ENCODE data around the gene BLOC1S2. TPM values are rescaled to one million over a fixed set of nuclear protein-coding genes. Genes with fewer than 3 reads are reported as not detected.

The BLOC1S2 gene
- total RNA-seq, 1 experiment from 2014 or later, result 69.8 TPM

DNA sequence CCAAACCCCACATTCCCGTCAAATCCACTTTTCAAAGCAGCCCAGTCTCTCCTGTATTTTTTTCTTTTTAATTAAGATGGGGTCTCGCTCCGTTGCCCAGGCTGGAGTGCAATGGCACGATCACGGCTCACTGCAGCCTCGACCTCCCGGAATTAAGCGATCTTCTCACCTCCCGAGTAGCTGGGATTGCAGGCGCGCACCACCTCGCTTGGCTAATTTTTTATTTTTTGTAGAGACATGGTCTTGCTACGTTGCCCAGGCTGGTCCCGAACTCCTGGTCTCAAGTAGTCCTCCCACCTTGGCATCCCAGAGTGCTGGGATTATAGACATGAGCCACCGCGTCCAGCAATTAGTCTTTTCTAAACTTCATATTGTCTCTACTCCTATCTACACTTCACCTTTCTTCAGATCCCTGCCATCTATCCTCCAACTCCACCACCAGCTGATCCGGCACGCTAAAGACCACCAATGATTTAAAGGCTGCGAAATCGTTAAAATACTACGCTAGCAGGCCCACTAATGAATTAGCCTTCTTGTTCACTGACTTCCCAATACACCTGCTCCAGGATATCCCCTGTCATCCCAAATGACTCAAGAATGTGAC is 56.6 kb downstream of the BLOC1S2 start:
- H3K4me1 ChIP-seq (ENCODE audit: insufficient read depth, low read length), result no peaks in the 10 kb centered on the region
- no peak overlapping the region for H2AK5ac ChIP-seq (ENCODE audit: insufficient read length, low read length)
- peaks cover 3% of the 10 kb centered on the region for H3K23me2 ChIP-seq (ENCODE audit: insufficient read length, low read depth, low read length, poor library complexity, severe bottlenecking)
- no peaks in the 10 kb centered on the region for H4K20me1 ChIP-seq (ENCODE audit: control insufficient read depth, insufficient read depth, insufficient read length)
- no peak overlapping the region for H2BK20ac ChIP-seq (ENCODE audit: low read depth, low read length, poor library complexity, severe bottlenecking)
- peaks cover 6% of the 10 kb centered on the region; the same call in 1 of the 2 replicates for H3K79me2 ChIP-seq (ENCODE audit: insufficient read depth, low read length)
- DNase-seq, result no peak
- no peak overlapping the region for H4K91ac ChIP-seq (ENCODE audit: insufficient read length, low read depth, low read length)
- peak overlapping the region; percentile 43; the same call in 1 of the 2 replicates for H3K14ac ChIP-seq (ENCODE audit: insufficient read depth, low read length)
- peak overlapping the region; percentile 87 for H2BK120ac ChIP-seq (ENCODE audit: low read depth, low read length, poor library complexity, severe bottlenecking)
- no peak overlapping the region for H2BK12ac ChIP-seq (ENCODE audit: insufficient read length, low read depth, low read length)
- H3K9ac ChIP-seq (ENCODE audit: extremely low read depth, insufficient read length, low read length), result peak overlapping the region; percentile 70
- peak overlapping the region; percentile 89 to 93 for H3K4me3 Mint-ChIP-seq
- no peaks in the 10 kb centered on the region for H3K27me3 ChIP-seq (ENCODE audit: insufficient read depth, low read length)
- no peak overlapping the region for H2BK15ac ChIP-seq (ENCODE audit: low read depth, low read length)
- no peak overlapping the region for H3K23ac ChIP-seq (ENCODE audit: insufficient read length, low read depth, low read length)
- H3K9me3 Mint-ChIP-seq, result no peaks in the 10 kb centered on the region; a peak in 1 of 5 replicates
- peak overlapping the region; percentile 96 for H2AFZ ChIP-seq (ENCODE audit: low read length)
- peak overlapping the region; percentile 52 to 96 (median 74); a peak in 6 of 7 replicates for H3K27ac Mint-ChIP-seq
- H3K27ac ChIP-seq (ENCODE audit: insufficient read length, low read depth, low read length), result no peak overlapping the region
- no peak overlapping the region for H3K56ac ChIP-seq (ENCODE audit: insufficient read length, low read depth, low read length)
- no peak overlapping the region for H2BK5ac ChIP-seq (ENCODE audit: insufficient read length, low read length)
- peaks cover 8 to 28% (median 11%) of the 10 kb centered on the region in 3 experiments; a peak in 5 of 7 replicates for H3K36me3 Mint-ChIP-seq (ENCODE audit: insufficient read depth in 1 of 3, low read depth in 3 of 3)
- peak overlapping the region; percentile 62 for H3K18ac ChIP-seq (ENCODE audit: insufficient read length, low read depth, low read length)
- H4K8ac ChIP-seq (replicated peaks; ENCODE audit: insufficient read length, low read depth, low read length), result peak overlapping the region; percentile 58
- H3K4ac ChIP-seq (ENCODE audit: low read depth, low read length), result no peak overlapping the region
- TF ChIP-seq, protein P1, sequence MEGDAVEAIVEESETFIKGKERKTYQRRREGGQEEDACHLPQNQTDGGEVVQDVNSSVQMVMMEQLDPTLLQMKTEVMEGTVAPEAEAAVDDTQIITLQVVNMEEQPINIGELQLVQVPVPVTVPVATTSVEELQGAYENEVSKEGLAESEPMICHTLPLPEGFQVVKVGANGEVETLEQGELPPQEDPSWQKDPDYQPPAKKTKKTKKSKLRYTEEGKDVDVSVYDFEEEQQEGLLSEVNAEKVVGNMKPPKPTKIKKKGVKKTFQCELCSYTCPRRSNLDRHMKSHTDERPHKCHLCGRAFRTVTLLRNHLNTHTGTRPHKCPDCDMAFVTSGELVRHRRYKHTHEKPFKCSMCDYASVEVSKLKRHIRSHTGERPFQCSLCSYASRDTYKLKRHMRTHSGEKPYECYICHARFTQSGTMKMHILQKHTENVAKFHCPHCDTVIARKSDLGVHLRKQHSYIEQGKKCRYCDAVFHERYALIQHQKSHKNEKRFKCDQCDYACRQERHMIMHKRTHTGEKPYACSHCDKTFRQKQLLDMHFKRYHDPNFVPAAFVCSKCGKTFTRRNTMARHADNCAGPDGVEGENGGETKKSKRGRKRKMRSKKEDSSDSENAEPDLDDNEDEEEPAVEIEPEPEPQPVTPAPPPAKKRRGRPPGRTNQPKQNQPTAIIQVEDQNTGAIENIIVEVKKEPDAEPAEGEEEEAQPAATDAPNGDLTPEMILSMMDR (conservative IDR thresholded peaks at IDR 0.05), result no peak
- H3K4me2 ChIP-seq (ENCODE audit: insufficient read depth, insufficient read length, low read length), result peak overlapping the region; percentile 85
- H4K5ac ChIP-seq (ENCODE audit: insufficient read length, low read depth, low read length), result no peak overlapping the region
- peaks cover 2% of the 10 kb centered on the region for H3K79me1 ChIP-seq (ENCODE audit: insufficient read depth, low read depth, low read length, poor library complexity, severe bottlenecking)
- WGBS (ENCODE audit: extremely low coverage, insufficient read length, low lambda C conversion rate), result no CpG with 5 or more reads among the region's 21 CpGs
- H3T11ph ChIP-seq (ENCODE audit: low read length), result no peak overlapping the region
- H3K27me3 Mint-ChIP-seq (ENCODE audit: low read depth), result no peaks in the 10 kb centered on the region
- peaks cover 5% of the 10 kb centered on the region in 2 experiments for H3K4me1 Mint-ChIP-seq
- no peaks in the 10 kb centered on the region for H3K9me3 ChIP-seq (ENCODE audit: control insufficient read depth, low read depth, low read length)

Measured in H9 (cell line).